GM18499 (cell line): ENCODE measurements around the gene CCDC38.

Source experiments
- ATAC-seq: cut with Tn5 transposase; IDR thresholded peaks from one replicate; pipeline ENCODE4 v1.9.1; 2021; ENCODE audit warnings: moderate number of reproducible peaks; ENCODE audit not compliant: insufficient read depth, unreplicated experiment

The CCDC38 gene

GRCh38 chr12:95963096-95963495, 20.7 kb upstream of the CCDC38 start:
- ATAC-seq, result no peak

GRCh38 chr12:95962222-95962621, 19.8 kb upstream of the CCDC38 start:
- no peak for ATAC-seq

GRCh38 chr12:95960241-95960640, 17.8 kb upstream of the CCDC38 start:
- ATAC-seq, result no peak

- no peak for ATAC-seq
Observed at GRCh38 chr12:95959107-95959506, 16.7 kb upstream of the CCDC38 start.

- no peak for ATAC-seq
Observed at GRCh38 chr12:95956557-95957145, 14.2 kb upstream of the CCDC38 start.

- no peak for ATAC-seq
Observed at GRCh38 chr12:95955549-95956159, 13.2 kb upstream of the CCDC38 start.

GRCh38 chr12:95953000-95953399, 10.6 kb upstream of the CCDC38 start:
- no peak for ATAC-seq

GRCh38 chr12:95951515-95951914, 9.1 kb upstream of the CCDC38 start:
- no peak for ATAC-seq

GRCh38 chr12:95949477-95950206, 7.2 kb upstream of the CCDC38 start:
- no peak for ATAC-seq

GRCh38 chr12:95944108-95944704, 1.8 kb upstream of the CCDC38 start:
- no peak for ATAC-seq

GRCh38 chr12:95943330-95943842, 972 bp upstream of the CCDC38 start, which contains the start of gene AMDHD1:
Gene AMDHD1, plus strand, starts transcription at chr12:95943331. Its CDS starts 68 bp downstream, at chr12:95943399.
- ATAC-seq, result peak; percentile 10

- ATAC-seq, result no peak
Observed at GRCh38 chr12:95942101-95942523, 302 bp downstream of the CCDC38 start.

- ATAC-seq, result no peak
Observed at GRCh38 chr12:95940514-95940913, 1.9 kb downstream of the CCDC38 start.

- ATAC-seq, result no peak
Observed at GRCh38 chr12:95922231-95922630, 20.2 kb downstream of the CCDC38 start.

- ATAC-seq, result no peak
Observed at GRCh38 chr12:95919110-95919509, 23.3 kb downstream of the CCDC38 start.

GRCh38 chr12:95918194-95918993, 24.0 kb downstream of the CCDC38 start:
- ATAC-seq, result peak; percentile 84

GRCh38 chr12:95909871-95910270, 32.5 kb downstream of the CCDC38 start:
- no peak for ATAC-seq

- no peak for ATAC-seq
Observed at GRCh38 chr12:95908573-95908972, 33.8 kb downstream of the CCDC38 start.

GRCh38 chr12:95898081-95898480, 44.3 kb downstream of the CCDC38 start:
- no peak for ATAC-seq

GRCh38 chr12:95896846-95897245, 45.6 kb downstream of the CCDC38 start:
- no peak for ATAC-seq
